GM19239 (cell line): ENCODE measurements around the gene HPCAL1.
A peak's percentile ranks its signal among the peaks of the same experiment; 100 is the strongest.

Experiments used
- DNase-seq: peaks from one replicate; pipeline ENCODE4 v3.0.0; 2011; ENCODE audit warnings: low spot score; ENCODE audit not compliant: insufficient read length
- FAIRE-seq: peaks from 2 replicates; lab custom pipeline; 2011; peaks lifted over from hg19 to GRCh38; lab: Jason Lieb, UNC

The HPCAL1 gene

DNA sequence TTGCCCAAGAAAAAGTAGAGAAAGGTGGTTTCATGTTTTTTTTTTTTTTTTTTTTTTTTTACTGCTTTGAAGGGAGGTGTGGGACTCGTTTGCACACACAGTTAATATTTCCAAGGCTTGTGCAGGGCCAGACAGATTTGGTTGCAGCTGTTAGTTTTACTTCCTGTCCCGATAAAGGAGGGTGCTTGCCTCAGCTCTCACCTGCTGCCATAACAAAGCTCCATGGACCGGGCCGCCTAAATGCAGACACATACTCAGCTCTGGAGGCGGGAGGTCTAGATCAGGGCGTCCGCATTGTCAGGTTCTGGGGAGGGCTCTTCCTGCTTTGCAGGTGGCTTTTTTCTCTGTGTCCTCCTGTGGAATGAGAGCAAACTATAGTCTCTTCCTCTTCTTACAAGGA lies 75.5 kb downstream of the HPCAL1 start:
- FAIRE-seq (peak; percentile 74), DNase-seq (peak; percentile 83)

DNA sequence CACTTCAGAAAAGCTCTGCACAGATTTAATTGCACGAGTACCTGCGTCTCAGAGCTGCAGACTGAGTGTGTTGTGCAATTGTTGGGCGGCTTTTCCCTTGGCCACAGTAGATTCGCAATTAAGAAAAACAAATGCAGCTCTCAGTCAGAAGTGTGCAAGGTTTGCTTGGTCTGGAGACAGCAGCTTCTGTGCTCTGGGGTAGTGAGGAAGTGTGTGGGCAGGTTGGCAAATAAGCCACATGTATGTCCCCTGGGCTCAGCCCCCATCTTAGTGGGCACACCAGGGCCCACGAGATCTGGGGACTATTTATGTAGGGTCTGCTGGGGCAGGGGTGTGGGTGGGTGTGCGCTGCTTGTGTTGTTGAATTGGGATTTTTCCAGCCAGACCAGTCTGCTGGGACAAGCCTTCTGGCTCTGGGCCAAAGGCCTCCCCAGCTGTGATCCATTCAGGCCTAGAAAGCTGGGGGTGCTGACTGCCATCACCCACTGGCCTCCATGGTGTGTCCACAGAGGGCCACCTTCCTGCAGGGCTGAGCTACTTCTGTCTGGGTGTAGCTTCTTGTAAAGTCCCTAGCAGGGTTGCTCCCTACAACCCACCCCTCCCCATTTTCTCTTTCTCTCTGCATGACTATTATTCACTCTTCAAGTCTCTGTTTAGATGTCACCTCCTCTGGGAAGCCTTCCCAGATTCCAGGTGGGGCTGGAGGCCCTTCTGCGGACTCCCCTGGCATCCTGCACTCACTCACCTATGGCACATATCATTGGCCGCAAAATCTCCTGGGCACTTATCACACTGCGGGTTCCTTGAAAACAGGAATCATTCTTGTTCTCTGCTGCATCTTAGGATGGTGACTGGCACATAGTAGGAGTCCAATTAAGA lies 77.6 kb downstream of the HPCAL1 start:
- FAIRE-seq (no peak), DNase-seq (no peak)

DNA sequence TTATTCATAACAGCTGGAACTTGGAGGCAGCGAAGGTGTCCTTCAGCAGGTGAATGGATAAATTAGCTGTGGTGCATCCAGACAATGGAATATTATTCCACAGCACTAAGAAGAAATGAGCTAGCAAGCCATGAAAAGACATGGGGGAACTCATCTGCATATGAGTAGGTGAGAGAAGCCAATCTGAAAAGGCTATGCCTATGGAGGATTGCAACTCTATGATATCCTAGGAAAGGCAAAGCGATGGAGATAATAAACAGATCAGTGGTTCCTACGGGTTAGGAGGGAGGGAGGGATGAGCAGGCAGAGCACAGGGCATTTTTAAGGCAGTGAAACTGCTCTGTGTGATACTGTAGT lies 79.3 kb downstream of the HPCAL1 start:
- FAIRE-seq (no peak), DNase-seq (no peak)

DNA sequence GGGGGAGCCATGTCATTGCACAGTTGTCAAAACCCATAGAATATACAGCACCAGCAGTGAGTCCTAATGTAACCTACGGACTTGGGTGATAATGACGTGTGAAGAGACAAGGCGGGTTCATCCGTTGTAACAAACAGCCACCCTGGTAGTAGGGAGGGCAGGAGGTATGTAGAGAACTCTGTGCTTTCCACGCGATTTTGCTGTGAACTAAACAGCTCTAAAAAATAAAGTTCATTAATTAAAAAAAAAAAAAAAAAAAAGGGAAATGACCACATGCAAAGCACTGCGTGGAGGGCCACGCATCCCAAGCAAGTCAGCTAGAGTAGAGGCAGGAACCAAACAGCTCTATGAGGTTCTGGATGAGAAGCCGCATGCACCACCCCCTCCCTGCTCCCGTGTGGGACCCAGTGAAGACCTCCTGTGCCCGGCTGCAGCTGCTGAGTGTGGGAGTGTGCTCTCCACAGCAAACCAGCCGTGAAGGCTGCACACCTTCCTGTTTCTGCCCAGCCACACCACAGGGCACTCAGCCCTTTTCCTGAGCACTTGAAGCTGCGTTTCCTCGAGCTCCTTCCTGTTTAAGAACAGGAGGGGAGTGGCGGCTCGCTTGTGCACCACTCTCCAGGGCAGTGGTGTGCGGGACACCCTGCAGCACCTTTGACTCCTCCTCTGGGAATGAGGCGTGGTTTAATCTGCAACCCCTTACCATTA lies 79.8 kb downstream of the HPCAL1 start:
- FAIRE-seq (peak; percentile 91), DNase-seq (peak; percentile 43)

DNA sequence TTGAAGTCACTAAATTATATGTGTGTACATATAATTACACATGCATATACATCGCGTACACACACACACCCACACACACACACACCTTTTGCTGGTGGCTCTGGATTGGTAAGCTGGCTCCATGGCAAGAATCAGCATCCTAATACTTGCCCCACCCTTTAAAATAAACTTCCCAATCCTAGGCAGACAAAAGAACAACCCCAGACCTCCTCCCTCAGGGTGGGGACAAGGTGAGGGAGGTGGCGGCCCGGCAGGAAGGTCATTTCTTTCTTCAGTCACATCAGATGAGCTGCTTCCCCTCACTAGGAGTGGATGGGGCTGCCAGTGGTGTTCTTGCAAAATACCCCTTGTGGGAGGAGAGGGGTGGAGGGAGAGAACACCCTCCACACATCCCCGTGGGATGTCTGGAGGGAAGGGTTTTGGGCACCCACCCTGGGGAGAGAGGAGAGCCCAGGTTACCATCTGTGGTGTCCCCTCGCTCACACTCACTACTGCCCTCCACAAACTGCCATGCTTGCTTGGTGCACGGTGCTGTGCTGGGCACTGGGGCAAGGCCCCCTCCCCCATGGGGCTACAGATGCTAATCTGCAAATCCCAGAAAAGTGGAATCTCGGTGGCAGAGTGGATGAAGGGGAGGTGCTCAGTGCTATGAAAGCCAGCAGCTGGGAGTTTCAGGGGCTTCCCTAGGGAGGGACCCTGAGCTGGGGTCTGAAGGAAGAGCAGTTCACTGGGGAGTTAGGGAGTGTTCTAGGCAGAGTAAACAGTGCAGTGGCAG lies 81.4 kb downstream of the HPCAL1 start:
- FAIRE-seq = no peak
- no peak for DNase-seq

DNA sequence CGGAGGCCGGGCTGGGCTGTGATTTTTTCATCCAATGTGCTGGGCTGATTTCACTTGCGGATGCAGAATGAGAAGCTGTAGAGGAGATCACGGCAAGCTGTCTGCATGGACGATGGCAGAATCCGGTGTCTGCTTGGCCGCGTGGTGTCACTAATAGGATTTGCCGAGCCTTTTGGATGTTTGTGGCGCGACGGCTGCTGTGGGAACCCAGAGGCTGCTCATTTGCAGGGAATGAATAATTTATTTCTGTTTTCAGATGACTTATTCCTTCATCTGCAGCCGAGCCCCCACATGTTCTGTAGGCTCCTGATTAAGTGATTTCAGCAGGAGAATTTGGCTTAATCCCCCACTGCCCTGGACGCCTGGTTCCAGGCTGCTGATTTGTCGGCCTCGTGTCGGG lies 82.8 kb downstream of the HPCAL1 start:
- FAIRE-seq (no peak), DNase-seq (no peak)

DNA sequence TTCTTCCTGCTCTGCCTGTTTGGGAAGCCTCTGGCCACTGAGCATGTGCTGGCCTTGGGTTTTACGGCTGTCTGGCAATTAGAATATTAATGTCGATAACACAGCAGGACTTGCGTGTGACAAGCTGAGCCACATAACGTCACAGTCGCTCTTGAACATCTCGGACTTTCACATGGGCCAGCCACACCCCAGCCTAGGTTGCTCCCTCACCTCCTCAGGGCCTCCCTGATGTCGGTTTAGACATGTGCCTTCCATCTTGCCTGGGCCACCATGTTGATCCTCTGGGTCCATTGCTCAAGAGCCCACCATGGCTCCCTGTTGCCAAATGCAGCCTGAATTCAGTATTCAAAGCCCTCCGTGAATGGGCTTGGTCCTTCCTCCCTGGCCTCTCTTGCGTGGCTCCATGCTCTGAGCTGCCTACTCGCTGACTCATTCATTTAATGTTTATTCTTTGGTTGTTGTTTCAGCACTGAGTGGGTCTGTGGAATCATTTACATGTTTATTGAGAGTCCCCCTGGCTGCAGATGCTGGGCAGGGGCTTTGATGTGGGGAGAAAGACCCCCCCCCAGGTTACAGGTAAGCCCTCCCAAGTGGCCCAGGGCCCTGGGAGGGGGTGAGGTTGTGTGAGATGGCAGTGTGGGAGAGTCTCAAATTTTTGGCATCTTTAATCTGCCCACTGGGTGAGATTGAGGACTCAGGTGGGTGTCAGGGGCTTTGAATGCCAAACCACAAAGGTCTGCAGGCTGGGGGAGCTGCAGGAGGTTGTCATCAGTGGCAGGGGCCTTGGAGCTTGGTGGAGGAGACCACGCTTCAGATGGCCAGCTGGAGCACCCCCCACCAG lies 83.4 kb downstream of the HPCAL1 start:
- DNase-seq (no peak), FAIRE-seq (no peak)

DNA sequence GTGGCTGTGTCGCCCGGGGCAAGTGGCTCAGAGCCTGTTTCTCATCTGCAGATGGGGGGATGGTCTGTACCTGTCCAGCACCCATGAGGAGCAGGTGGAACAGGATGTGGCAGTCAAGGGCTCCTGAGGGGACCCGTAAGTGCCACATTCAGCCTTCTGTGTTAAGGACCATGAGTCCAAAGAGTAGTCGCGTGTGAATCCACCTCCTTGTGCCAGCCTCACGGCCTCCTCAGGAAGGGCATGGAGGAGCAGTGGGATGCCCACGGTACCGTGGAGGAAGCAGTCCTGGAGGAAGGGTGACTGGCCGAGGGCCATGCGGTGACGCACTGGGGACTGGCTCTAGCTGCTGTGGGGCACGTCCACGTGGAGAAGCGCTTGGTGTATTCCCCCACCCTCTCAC lies 84.3 kb downstream of the HPCAL1 start:
- no peak for FAIRE-seq
- DNase-seq = no peak

DNA sequence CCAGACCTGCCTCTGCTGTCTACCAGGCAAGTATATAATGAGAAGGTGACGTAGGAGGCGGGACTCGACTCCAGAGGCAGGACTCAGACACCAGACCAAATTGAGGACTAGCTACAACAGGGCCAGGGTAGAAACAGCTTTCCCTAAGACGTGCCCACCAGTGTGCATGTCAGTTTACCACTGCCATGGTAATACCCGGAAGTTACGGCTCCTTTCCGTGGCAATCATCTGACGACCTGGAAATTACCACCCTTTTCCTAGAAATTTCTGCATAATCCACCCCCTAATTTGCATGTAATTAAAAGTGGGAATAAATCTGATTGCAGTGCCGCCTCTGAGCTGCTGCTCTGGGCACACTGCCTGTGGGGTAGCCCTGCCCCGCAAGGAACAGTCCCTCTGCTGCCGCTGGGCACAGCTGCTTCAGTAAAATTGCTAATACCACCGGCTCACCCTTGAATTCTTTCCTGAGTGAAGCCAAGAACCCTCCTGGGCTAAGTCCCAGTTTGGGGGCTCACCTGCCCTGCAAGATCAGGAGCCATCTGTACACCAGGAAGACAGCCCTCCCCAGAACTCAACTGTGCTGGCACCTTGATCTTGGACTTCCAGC lies 86.4 kb downstream of the HPCAL1 start:
- DNase-seq = no peak
- no peak for FAIRE-seq

DNA sequence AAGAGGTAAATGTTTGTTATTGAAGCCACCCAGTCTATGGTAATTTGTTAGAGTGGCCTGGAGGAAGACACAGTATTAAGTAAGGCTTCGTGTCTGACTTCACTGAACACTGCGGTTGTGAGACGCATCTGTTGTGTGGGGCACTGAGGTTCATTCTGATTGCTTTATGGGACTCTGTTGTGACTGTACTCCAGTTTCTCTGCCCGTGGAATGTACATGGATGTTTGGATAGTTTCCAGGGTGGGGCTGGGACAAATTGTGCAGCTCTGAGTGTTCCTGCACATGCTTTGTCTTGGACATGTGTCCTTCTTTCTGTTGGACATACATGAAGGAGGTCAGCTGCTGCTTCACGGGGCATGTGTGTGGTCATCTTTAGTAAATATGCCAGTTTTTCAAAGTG lies 86.9 kb downstream of the HPCAL1 start:
- DNase-seq = no peak
- FAIRE-seq = no peak

DNA sequence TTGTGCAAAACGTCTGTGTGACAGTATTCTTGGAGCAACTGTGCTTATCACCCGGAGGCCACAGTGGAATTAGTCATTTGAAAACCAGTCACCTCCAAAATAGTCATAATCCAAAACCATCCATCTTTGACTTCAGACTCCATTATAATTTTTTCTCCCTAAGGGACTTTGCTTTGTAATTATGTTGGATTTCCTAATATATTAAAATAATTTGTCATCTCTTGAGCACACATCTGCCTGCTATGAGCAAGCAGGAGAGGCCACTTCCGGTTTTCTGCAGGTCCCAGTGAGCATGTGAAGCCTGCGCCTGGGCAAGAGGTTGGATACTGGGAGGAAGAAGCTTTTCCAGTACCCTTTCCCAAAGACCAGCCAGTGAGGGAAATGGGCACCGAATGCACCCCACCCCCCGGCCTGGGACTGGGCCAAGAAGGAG lies 87.7 kb downstream of the HPCAL1 start:
- FAIRE-seq (no peak), DNase-seq (no peak)

DNA sequence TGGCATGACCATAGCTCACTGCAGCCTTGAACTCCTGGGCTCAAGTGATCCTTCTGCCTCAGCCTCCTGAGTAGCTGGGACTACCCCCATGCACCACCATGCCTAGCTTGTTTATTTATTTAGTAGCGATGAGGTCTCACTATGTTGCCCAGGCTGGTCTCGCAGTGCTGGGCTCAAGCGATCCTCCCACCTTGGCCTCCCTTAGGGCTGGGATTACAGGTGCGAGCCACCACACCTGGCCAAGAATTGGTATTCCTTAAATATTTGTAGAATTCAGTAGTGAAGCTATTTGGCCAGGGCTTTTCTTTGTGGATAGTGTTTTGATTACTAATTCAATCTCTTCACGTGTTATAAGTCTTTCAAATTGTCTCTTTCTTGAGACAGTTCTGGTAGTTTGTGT lies 89.4 kb downstream of the HPCAL1 start:
- DNase-seq (no peak), FAIRE-seq (no peak)

DNA sequence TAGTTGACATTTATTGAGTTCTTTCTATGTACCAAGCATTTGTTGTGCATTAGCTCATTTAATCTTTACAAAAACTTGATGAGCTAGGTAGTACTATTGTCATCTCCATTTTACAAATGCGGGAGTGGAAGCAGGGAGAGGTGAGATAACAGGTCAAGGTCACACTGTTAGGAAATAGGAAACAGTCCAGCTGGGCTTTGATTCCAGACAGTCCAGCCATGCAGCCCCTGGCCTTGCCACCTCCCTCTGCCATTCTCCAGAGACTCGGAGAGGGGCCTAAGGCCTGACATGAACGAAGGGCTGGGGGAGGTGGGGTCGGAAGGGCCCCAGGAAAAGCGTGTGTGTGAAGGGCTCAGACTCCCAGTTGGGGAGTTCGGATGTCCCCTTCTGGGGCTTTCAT lies 89.8 kb downstream of the HPCAL1 start:
- FAIRE-seq = no peak
- DNase-seq = no peak

DNA sequence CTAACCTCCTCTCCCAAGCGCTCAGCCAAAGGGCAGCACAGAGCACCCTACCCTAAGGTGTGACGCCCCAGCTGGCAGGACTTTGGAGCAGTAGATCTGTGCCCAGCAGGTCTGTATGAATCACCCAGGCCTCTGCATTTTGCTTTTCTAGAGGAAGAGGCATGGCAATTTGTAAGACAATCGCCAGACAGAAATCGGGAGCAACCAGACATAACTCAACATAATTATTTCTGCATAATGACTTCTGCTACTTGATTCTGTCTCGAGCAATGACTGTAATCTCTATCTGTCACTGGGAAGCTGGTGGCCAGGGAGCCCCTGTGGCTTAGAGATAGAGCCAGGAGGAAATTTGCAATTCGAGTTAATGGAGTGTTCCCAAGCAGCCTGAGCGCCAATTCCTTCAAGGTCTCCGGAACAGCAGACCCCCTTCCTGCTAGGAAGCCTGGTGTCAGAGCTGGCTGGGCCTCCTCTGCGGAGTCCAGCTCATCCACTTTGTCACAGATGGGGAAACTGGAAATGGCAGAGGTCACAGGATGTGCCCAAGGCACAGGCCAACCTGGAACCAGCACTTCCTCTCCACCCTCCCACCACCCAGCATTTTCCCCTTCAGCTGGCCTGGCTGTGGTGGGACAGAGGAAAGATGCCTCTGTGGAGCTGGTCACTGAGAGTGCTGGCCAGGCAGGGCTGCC lies 90.4 kb downstream of the HPCAL1 start:
- DNase-seq (no peak), FAIRE-seq (no peak)

DNA sequence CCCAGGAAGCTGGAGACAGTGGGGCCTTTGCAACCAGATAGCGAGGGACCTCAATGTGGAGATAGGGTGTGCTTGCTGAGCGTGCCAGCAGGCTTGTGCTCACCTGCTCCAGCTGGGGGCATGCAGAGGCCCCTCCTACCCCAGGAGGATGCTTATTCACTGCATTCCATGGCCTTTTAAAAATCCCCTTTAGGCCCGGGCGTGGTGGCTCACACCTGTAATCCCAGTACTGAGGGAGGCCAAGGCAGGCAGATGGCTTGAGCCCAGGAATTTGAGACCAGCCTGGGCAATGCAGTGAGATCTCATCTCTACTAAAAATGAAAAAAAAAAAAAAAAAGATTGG lies 90.9 kb downstream of the HPCAL1 start:
- DNase-seq = no peak
- no peak for FAIRE-seq

DNA sequence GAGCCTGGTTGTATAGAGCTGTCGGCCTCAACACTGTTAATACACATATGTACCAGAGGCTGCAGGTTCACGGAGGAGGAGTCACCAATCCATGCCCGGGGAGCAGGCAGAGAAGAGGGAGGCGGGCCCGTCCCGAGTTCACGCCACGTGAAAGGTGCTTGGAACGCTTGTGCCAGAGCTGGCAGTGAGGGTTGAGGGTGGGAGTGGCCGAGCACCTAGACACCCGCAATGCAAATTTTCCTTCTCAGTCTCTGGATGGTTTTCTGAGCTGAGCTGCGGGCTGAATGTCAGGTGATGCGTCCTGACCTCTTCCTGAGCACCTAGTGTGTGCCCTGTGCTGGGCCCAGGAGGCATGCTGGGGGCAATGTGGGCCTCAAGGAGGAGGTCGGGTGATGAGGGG lies 93.2 kb downstream of the HPCAL1 start:
- FAIRE-seq = no peak
- DNase-seq = no peak

DNA sequence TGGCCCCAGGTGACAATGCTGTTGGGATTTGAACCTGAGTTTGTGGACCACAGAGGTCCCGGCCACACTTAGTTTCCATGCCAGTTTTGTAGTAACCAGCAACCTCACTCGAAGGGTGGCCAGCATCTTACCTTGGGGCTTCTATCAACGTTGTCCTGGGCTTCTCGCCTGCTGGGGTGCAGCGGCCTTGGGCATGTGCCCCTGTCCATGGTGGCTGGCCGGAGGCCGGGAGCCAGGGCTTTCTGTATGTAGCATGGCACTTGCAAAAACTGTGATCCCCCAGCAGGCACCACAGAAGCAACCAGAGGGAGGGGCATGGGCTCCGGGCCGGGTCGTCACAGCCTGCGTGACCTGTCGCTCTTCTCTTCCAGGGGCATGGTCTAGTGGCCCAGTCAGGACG lies 93.8 kb downstream of the HPCAL1 start:
- FAIRE-seq = no peak
- DNase-seq = no peak

DNA sequence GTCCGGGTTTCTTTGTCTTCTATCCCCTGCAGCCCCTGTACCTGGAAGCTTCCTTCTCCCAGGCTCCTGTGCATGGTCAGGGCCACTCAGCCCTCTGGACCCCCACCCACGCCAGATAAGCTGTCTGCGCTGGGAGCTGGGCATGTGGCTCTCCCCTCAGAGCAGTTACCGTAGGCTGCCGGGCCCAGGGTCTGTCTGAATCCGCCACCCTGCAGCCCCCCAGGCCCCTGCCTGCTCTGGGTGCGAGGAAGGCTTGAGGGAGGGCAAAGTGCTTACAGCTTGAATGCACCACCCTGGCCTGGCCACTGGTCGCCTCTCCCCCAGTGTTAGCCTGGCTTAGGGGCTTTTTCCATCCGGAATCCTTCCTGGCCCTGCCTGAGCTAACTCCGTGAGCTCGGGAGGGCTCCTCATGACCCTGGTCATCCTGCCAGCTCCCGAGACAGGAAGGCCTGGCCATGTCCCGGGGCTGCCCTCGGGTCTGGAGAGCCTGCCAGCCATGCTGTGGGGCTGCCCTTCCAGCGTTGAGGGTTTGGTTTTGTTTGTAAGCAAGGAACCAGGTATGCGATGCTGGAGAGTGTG lies 94.7 kb downstream of the HPCAL1 start:
- FAIRE-seq = no peak

DNA sequence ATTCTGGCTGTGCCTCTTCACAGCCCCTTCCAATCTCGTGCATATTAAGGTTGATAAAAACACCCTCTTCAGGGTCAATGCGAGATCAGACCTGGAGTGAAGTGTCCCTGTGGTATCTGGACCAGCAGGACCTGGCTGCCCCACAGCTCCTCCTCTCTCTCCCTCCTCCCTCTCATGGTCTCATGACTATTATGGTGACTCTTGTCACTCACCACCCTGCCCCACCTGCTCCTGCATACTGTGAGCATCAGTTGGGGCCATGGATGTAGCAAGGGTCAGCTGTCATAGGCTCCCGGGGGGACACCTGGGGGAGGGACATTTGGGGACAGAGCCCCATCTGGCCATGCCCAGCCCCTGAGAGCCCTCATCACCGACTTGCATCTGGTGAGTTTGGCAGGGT lies 95.2 kb downstream of the HPCAL1 start:
- no peak for FAIRE-seq
- no peak for DNase-seq

More for the DNA sequence above, 94.7 kb downstream of the HPCAL1 start:
- DNase-seq = no peak
